Activated CD4-positive, CD25-positive, alpha-beta regulatory T cell (primary cell): ENCODE data around the gene SFRP4.

Experiments
- DNase-seq, 4 experiments: peaks; one replicate each; lab custom pipeline; 2025; lab: John Stamatoyannopoulos, UW

The SFRP4 gene

GRCh38 chr7:37924491-37925041 is 7.9 kb upstream of the SFRP4 start:
- DNase-seq, result no peak

- DNase-seq, result no peak
Observed at GRCh38 chr7:37923996-37924395, 7.4 kb upstream of the SFRP4 start.

GRCh38 chr7:37921876-37922275 is 5.3 kb upstream of the SFRP4 start:
- DNase-seq, result no peak

GRCh38 chr7:37920849-37921805 is 4.5 kb upstream of the SFRP4 start:
- no peak for DNase-seq

GRCh38 chr7:37920305-37920848 is 3.8 kb upstream of the SFRP4 start, which contains the start of gene EPDR1:
Gene EPDR1, plus strand, starts transcription at chr7:37920640. Its CDS starts 300 bp downstream, at chr7:37920940.
- DNase-seq, result no peak

GRCh38 chr7:37918526-37918925 is 1.9 kb upstream of the SFRP4 start:
- DNase-seq, result no peak

GRCh38 chr7:37916017-37916672 is 472 bp downstream of the SFRP4 start:
- no peak for DNase-seq

- no peak for DNase-seq
Observed at GRCh38 chr7:37915438-37915837, 1.2 kb downstream of the SFRP4 start.

- DNase-seq, result no peak
Observed at GRCh38 chr7:37912756-37913155, 3.9 kb downstream of the SFRP4 start.

GRCh38 chr7:37908221-37908788 is 8.3 kb downstream of the SFRP4 start:
- DNase-seq, result no peak

- DNase-seq, result no peak
Observed at GRCh38 chr7:37901890-37902524, 14.6 kb downstream of the SFRP4 start.

GRCh38 chr7:37901236-37901827 is 15.3 kb downstream of the SFRP4 start:
- DNase-seq, result no peak

GRCh38 chr7:37899712-37900247 is 16.8 kb downstream of the SFRP4 start:
- DNase-seq, result no peak

GRCh38 chr7:37894671-37895070 is 21.9 kb downstream of the SFRP4 start:
- no peak for DNase-seq

- DNase-seq, result no peak
Observed at GRCh38 chr7:37893359-37893758, 23.3 kb downstream of the SFRP4 start.

- no peak for DNase-seq
Observed at GRCh38 chr7:37882086-37882485, 34.5 kb downstream of the SFRP4 start.
